Measurements from ENCODE around the gene SAMD4B.

DNA sequence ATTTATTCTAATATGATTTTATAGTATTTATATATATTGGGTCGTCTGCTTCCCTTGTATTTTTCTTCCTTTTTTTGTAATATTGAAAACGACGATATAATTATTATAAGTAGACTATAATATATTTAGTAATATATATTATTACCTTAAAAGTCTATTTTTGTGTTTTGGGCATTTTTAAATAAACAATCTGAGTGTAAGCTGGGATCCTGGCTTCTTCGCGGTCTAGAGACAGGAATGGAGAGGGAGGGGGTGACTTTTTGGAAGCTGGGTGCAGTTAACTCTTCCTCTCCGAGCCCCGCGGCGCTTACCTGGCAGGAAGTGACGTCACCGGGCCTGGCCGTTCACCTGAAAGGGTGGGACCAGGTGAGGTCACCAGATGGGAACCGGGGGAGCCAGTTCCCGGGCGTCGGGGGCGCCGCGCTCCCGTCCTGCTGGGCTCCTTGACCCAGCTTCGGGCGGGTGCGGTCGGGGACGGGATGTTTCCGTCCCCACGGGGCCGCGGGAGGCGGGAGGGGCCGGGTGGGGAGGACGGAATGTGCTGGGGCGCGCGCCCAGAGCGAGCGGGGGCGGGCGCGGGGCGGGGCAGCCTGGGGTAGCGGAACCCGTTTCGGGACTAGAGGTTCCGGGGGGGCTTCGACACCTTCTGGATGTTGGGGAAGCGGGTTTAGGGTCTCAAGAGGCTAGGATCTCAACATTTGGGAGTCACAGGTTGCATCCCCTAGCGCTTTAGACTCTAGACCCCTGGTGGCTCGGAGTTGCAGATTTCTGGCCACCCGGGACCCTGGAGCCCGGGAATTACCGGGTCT lies 67.2 kb downstream of the SAMD4B start:
- TF ChIP-seq, protein P1, sequence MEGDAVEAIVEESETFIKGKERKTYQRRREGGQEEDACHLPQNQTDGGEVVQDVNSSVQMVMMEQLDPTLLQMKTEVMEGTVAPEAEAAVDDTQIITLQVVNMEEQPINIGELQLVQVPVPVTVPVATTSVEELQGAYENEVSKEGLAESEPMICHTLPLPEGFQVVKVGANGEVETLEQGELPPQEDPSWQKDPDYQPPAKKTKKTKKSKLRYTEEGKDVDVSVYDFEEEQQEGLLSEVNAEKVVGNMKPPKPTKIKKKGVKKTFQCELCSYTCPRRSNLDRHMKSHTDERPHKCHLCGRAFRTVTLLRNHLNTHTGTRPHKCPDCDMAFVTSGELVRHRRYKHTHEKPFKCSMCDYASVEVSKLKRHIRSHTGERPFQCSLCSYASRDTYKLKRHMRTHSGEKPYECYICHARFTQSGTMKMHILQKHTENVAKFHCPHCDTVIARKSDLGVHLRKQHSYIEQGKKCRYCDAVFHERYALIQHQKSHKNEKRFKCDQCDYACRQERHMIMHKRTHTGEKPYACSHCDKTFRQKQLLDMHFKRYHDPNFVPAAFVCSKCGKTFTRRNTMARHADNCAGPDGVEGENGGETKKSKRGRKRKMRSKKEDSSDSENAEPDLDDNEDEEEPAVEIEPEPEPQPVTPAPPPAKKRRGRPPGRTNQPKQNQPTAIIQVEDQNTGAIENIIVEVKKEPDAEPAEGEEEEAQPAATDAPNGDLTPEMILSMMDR (IDR thresholded peaks at IDR 0.05) = no peak
- TF ChIP-seq ZFX (IDR thresholded peaks at IDR 0.05; ENCODE audit: borderline replicate concordance) = no peak
